ENCODE data around the gene GAS6. TPM values are rescaled to one million over a fixed set of nuclear protein-coding genes. Genes with fewer than 3 reads are reported as not detected.

The GAS6 gene
- total RNA-seq, 1 donor from 2014 or later = 502 TPM

- TF ChIP-seq CTCF (IDR thresholded peaks at IDR 0.05) = no peak
- peaks cover 0 to 10% of the 10 kb centered on the region in 2 donors for H3K9me3 ChIP-seq
- DNase-seq (ENCODE audit: low spot score in 2 of 2) = no peak
- intact Hi-C loops (cut with DNase I) = no loop called here
- H3K4me3 ChIP-seq = no peak overlapping the region
- H3K4me1 ChIP-seq = peaks cover 3 to 12% of the 10 kb centered on the region in 2 donors
- H3K27me3 ChIP-seq = no peaks in the 10 kb centered on the region
- no peaks in the 10 kb centered on the region for H3K36me3 ChIP-seq
- no peak overlapping the region for H3K27ac ChIP-seq
These were observed 53.2 kb downstream of the GAS6 start for GRCh38 chr13:113810640-113811039.

GRCh38 chr13:113809934-113810333 is 53.9 kb downstream of the GAS6 start:
- no peaks in the 10 kb centered on the region for H3K36me3 ChIP-seq
- intact Hi-C loops (cut with DNase I) = no loop called here
- no peak for TF ChIP-seq CTCF (IDR thresholded peaks at IDR 0.05)
- H3K4me1 ChIP-seq = peaks cover 3 to 12% of the 10 kb centered on the region in 2 donors
- H3K4me3 ChIP-seq = no peak overlapping the region
- DNase-seq (ENCODE audit: low spot score in 2 of 2) = no peak
- no peak overlapping the region for H3K27ac ChIP-seq
- peaks cover 0 to 10% of the 10 kb centered on the region in 2 donors for H3K9me3 ChIP-seq
- H3K27me3 ChIP-seq = no peaks in the 10 kb centered on the region

- intact Hi-C loops (cut with DNase I) = no loop called here
These were observed 55.6 kb downstream of the GAS6 start for GRCh38 chr13:113808058-113808834.

GRCh38 chr13:113806526-113806925 is 57.4 kb downstream of the GAS6 start:
- DNase-seq (ENCODE audit: low spot score in 2 of 2) = no peak
- no peak overlapping the region for H3K27ac ChIP-seq
- intact Hi-C loops (cut with DNase I) = no loop called here
- TF ChIP-seq CTCF (IDR thresholded peaks at IDR 0.05) = no peak
- no peak overlapping the region for H3K4me3 ChIP-seq
- H3K27me3 ChIP-seq = no peaks in the 10 kb centered on the region
- H3K36me3 ChIP-seq = no peaks in the 10 kb centered on the region
- no peaks in the 10 kb centered on the region for H3K4me1 ChIP-seq
- peaks cover 0 to 10% of the 10 kb centered on the region in 2 donors for H3K9me3 ChIP-seq

More at GRCh38 chr13:113808058-113808834, 55.6 kb downstream of the GAS6 start:
- Histone ChIP-seq H3K27ac (no peak overlapping the region), H3K9me3 (peaks cover 0 to 10% of the 10 kb centered on the region in 2 donors), H3K4me3 (no peak overlapping the region), H3K36me3 (no peaks in the 10 kb centered on the region), H3K27me3 (no peaks in the 10 kb centered on the region), H3K4me1 (peaks cover 0 to under 1% of the 10 kb centered on the region in 2 donors)
- no peak for TF ChIP-seq CTCF (IDR thresholded peaks at IDR 0.05)
- no peak for DNase-seq (ENCODE audit: low spot score in 2 of 2)

GRCh38 chr13:113806104-113806471 is 57.8 kb downstream of the GAS6 start:
- intact Hi-C loops (cut with DNase I) = no loop called here
- DNase-seq (ENCODE audit: low spot score in 2 of 2) = no peak
- no peak for TF ChIP-seq CTCF (IDR thresholded peaks at IDR 0.05)

More at GRCh38 chr13:113806104-113806471, 57.8 kb downstream of the GAS6 start:
- Histone ChIP-seq H3K27me3 (no peaks in the 10 kb centered on the region), H3K27ac (no peak overlapping the region), H3K4me1 (no peaks in the 10 kb centered on the region), H3K36me3 (no peaks in the 10 kb centered on the region), H3K4me3 (no peak overlapping the region), H3K9me3 (peaks cover 0 to 10% of the 10 kb centered on the region in 2 donors)
